Activated CD8-positive, alpha-beta memory T cell treated with anti-CD3 and anti-CD28 coated beads, Interleukin-2, amount 50 U/mL, for 1 hour (primary cell): ENCODE measurements around the gene MIA2.
"Not testable (repeated sequence)": the region's sequence is repeated elsewhere in the genome, so short reads cannot be mapped to it uniquely, and the experiment has no call there.

ENCODE experiments used
- DNase-seq: peaks from one replicate; pipeline ENCODE4 v3.0.0-alpha.2; 2020; ENCODE audit errors: extremely low read depth

The MIA2 gene

GRCh38 chr14:39341126-39341525 is 107.4 kb downstream of the MIA2 start:
- not testable (repeated sequence) for DNase-seq

GRCh38 chr14:39342768-39343167 is 109.1 kb downstream of the MIA2 start:
- no peak for DNase-seq

DNA sequence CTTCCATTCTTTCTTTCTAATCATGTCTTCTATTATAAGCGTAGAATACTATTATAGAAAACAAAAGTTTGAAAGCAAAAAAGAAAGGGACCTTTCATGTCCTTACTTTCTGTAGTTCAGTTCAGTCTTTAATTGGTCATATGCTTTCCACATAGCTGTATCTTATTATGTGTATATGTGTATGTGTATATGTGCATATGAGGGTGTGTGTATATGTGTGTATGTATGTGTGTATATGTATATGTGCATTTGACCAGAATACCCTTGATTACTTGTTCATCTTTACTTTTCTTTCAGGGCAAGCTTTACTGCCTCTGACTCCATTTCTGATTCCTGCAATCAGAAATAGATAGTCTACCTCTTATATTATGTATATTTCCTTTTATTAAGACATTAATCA is 109.9 kb downstream of the MIA2 start:
- no peak for DNase-seq

GRCh38 chr14:39350866-39351265 is 117.2 kb downstream of the MIA2 start:
- no peak for DNase-seq

DNA sequence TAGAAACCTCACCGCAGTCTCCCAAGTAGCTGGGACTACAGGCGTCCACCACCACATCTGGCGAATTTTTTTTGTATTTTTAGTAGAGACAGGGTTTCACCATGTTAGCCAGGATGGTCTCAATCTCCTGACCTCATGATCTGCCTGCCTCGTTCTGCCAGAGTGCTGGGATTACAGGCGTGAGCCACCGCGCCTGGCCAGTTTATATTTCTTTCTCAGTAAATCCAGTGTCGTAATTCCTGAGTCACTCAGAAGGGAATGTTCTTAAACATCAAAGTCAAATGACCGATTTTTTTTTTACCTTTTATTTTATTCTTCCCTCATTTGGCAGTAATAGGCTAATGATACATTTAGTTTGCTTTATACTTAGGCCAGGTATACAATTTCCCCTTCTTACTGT is 118.0 kb downstream of the MIA2 start:
- DNase-seq, result no peak

DNA sequence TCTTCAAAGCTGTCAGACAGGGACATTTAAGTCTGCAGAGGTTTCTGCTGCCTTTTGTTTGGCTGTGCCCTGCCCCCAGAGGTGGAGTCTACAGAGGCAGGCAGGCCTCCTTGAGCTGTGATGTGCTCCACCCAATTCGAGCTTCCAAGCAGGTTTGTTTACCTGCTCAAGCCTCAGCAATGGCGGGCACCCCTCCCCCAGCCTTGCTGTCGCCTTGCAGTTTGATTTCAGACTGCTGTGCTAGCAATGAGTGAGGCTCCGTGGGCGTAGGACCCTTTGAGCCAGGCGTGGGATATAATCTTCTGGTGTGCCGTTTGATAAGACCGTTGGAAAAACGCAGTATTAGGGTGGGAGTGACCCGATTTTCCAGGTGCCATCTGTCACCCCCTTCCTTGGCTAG is 125.4 kb downstream of the MIA2 start:
- not testable (repeated sequence) for DNase-seq

- no peak for DNase-seq
These were observed 126.6 kb downstream of the MIA2 start for GRCh38 chr14:39360316-39360715.

DNA sequence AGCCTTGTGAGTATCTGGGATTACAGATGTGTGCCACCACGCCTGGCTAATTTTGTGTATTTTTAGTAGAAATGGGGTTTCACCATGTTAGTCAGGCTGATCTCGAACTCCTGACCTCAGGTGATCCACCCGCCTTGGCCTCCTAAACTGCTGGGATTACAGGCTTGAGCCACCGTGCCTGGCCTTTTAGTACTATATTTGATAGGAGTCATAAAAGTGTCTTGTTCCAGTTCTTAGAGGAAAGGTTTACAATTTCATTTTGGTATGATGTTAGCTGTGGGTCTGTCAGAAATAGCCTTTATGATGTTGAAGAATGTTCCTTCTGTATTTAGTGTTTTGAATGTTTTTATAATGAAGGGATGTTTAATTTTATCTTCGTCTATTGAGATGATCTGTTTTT is 127.8 kb downstream of the MIA2 start:
- not testable (repeated sequence) for DNase-seq

GRCh38 chr14:39364509-39364908 is 130.8 kb downstream of the MIA2 start:
- DNase-seq, result no peak

- DNase-seq, result no peak
These were observed 131.6 kb downstream of the MIA2 start for GRCh38 chr14:39365354-39365753.

- no peak for DNase-seq
These were observed 133.0 kb downstream of the MIA2 start for GRCh38 chr14:39366460-39367386.

DNA sequence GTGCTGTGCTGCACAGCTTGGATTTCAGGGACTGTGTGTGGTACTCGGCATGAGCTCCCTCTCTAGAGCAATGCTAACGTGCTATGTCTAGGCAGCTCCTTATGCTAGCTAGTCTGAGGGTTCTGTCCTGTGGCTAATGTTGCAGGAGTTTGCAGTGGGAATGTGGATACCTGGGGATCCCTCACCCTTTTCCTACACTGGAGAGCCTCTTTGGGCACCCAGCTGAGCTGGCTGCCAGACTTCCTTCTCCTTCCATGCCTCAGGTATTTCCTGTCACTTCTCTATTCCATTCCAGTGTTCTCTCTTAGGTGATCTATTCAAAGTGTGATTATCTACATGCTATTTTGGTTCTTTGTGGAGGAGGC is 133.7 kb downstream of the MIA2 start:
- no peak for DNase-seq

- no peak for DNase-seq
These were observed 134.7 kb downstream of the MIA2 start for GRCh38 chr14:39368261-39368959.

GRCh38 chr14:39369029-39369428 is 135.3 kb downstream of the MIA2 start:
- no peak for DNase-seq

GRCh38 chr14:39370415-39370814 is 136.7 kb downstream of the MIA2 start:
- no peak for DNase-seq

- DNase-seq, result no peak
These were observed 138.9 kb downstream of the MIA2 start for GRCh38 chr14:39372656-39373055.

GRCh38 chr14:39374851-39375250 is 141.1 kb downstream of the MIA2 start:
- no peak for DNase-seq

DNA sequence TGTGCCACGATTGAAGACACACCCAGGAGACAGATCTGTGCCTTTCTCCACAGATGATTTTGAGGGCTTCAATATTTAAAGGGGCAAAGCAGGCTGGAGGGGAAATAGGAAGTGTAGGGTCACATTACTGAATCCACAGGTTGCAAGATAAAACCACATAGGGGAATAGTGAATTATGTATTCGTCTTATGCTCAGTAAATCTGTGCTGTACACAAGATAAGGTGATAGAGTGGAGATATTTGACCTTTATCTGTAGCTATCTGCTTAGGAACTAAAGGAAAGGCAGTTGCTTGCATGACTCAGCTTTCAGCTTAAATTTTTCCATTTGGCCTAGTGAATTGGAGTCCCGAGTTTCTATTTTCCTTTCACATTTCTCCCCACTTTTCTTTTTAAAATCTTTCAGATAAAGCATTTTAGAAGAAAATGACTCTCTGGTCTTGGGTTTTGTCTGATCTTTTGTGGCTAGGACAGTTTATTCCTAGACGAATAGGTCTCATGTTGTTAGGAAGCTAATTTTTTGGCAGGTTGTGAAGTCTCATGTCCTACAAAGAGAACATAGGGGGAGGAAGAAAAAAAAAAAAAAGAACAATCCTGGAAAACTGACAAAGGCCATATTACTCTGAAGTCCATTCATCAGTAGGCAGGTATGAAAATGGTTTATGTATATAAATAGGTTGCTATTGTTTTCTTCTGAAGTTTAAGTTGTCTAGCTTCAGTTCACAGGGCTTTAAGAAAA is 143.1 kb downstream of the MIA2 start:
- no peak for DNase-seq

GRCh38 chr14:39381366-39381765 is 147.7 kb downstream of the MIA2 start:
- DNase-seq, result no peak

DNA sequence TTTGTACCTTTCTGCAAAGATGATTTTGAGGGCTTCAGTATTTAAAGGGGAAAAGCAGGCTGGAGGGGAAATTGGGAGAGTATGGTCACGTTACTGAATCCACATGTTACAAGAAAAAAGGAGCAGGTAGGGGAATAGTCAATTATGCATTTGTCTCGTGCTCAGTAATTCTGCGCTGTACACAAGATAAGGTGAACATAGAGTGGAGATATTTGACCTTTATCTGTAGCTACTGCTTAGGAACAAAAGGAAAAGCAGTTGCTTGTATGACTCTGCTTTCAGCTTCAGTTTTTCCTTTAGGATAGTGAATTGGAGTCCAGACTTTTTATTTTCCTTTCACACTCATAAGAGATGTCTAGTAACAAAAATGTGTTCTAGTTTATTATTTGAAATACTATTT is 148.7 kb downstream of the MIA2 start:
- no peak for DNase-seq

DNA sequence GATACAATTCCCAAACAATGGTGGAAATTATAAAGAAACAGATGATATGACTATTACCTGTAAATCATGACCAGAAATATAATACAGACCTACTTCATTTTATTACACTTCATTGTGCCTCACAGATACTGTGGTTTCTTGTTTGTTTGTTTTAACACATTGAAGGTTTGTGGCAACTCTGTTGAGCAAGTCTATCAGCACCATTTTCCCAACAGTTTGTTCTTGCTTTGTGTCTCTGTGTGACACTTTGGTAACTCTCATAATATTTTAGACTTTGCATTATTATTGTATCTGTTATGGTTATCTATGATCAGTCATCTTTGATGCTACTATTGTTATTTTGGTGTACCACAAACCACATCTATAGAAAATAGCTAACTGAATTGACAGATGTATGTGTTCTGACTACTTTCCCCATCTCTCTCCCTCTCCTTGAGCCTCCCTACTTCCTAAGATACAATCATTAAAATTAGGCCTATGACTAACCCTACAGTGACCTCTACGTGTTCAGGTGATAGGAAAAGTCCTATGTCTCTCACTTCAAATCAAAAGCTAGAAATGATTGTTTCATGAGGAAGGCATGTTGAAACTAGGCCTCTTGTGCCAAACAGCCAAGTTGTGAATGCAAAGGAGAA is 149.4 kb downstream of the MIA2 start:
- no peak for DNase-seq

DNA sequence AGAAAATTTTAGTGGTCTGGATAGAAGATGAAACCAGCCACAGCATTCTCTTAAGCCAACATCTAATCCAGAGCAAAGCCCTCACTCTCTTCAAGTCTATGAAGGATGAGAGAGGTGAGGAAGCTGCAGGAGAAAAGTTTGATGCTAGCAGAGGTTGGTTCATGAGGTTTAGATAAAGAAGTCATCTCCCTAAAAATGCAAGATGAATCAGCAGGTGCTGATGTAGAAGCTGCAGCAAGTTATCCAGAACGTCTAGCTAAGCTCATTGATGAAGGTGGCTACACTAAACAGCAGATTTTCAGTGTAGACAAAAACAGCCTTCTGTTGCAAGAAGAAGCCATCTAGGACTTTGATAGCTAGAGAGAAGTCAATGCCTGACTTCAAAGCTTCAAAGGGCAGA is 150.0 kb downstream of the MIA2 start:
- DNase-seq, result no peak
